ENCODE measurements around the gene CCDC171.
"Not testable (repeated sequence)": the region's sequence is repeated elsewhere in the genome, so short reads cannot be mapped to it uniquely, and the experiment has no call there.

- TF ChIP-seq CTCF, POLR2A (IDR thresholded peaks at IDR 0.05): not testable (repeated sequence)
Observed at GRCh38 chr9:15600666-15601330, 48.0 kb downstream of the CCDC171 start.

Measured in Peyer's patch (tissue), 4 donors.